HG03097 (cell line): Measurements from ENCODE around the gene CALCOCO1.
"Not testable (repeated sequence)": the region's sequence is repeated elsewhere in the genome, so short reads cannot be mapped to it uniquely, and the experiment has no call there.

Experiments
- ATAC-seq: cut with Tn5 transposase; IDR thresholded peaks from one replicate; pipeline ENCODE4 v1.9.1; 2021; ENCODE audit not compliant: unreplicated experiment, low FRiP score

CALCOCO1 gene

GRCh38 chr12:53699678-53700025 lies 27.6 kb downstream of the CALCOCO1 start:
- no peak for ATAC-seq

GRCh38 chr12:53698948-53699677 lies 28.1 kb downstream of the CALCOCO1 start:
- ATAC-seq = no peak

DNA sequence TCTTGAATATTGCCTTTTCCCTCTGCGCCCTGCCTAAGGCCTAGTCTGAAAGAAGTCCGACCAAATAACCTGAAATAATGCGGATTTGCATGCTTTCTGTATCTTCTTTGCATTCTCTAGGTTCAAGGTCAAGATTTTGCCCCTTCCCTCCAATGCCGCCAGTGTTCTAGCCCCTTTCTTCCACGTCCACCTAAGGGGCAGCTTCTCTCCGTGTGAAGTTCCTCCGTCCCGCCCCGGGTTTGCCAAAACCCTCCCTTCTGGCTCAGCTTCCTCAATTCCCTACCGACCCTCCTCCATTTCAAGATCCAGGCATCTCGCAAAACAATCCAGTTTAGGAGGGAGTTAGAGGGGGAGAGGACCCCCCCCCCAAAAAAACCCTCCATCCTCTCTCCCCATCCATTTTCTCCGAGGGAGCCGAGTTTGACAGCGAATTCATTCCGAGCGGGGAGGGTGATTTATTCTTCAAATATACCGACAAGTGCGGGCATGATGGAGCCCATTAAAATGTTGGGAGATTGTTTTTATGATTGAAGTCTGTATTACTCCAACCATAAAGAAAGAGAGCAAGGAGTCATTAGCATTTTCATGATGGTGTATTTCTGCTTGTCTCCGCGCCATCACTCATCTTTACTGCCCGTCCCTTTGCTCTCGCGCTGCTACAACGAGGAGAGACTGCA lies 30.5 kb downstream of the CALCOCO1 start:
- no peak for ATAC-seq

- no peak for ATAC-seq
Observed at GRCh38 chr12:53696285-53696654, 31.0 kb downstream of the CALCOCO1 start.

GRCh38 chr12:53695152-53696145 lies 31.8 kb downstream of the CALCOCO1 start:
- ATAC-seq = no peak

DNA sequence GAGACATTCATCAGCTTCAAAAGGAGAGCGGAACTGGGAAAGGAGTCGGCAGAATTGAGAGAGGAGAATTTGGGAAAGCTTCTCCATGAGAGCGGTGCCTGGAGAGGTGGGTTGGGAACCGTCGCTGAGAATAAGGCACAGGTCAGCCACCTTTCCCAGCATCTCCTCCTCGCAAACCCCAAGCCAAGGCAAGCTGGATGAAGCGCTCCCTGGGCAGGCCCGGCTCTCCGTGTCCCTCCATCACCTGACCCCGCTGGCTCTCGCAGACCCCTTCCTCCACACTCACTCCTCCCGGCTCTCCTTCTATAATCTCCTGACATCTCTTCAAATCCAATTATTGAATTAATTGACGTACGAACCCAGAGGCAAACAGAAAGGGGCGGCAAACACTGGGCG lies 32.5 kb downstream of the CALCOCO1 start:
- ATAC-seq = no peak

- no peak for ATAC-seq
Observed at GRCh38 chr12:53688134-53688533, 39.1 kb downstream of the CALCOCO1 start.

DNA sequence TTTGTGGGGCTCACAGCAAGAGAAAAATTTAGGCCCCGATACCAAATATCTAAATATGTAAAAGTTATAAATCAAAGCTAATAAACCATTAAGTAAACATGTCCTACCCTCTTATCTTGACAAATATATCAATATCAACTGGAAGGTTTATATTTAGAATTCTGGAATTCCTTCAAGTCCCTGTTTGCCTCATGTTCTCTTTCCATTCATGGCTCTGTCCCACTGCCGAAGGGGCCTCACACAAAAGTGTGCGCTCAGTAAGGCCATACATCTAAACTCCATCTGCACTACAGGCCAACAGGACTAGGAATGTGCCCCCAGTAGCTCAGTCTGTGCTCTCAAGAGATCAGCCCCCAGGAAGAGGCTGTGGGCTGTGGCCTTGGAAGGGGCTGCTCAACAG lies 40.8 kb downstream of the CALCOCO1 start:
- ATAC-seq = no peak

GRCh38 chr12:53684654-53685220 lies 42.5 kb downstream of the CALCOCO1 start:
- ATAC-seq = no peak

DNA sequence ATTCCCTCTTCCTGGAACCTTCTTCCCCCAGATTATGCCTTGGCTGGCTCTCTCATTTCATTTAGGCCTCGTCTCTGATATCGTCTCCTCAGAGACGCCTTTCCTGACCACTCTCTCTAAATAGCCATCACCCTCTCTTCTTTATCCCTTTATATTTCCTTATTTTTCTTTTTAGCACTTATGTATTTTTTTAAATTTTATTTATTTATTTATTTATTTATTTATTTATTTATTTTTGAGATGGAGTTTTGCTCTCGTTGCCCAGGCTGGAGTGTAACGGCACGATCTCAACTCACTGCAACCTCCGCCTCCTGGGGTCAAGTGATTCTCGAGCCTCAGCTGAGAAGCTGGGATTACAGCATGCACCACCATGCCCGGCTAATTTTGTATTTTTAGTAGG lies 43.3 kb downstream of the CALCOCO1 start:
- ATAC-seq = no peak

GRCh38 chr12:53683494-53683893 lies 43.8 kb downstream of the CALCOCO1 start:
- ATAC-seq = no peak

- ATAC-seq = not testable (repeated sequence)
Observed at GRCh38 chr12:53680061-53680460, 47.2 kb downstream of the CALCOCO1 start.

DNA sequence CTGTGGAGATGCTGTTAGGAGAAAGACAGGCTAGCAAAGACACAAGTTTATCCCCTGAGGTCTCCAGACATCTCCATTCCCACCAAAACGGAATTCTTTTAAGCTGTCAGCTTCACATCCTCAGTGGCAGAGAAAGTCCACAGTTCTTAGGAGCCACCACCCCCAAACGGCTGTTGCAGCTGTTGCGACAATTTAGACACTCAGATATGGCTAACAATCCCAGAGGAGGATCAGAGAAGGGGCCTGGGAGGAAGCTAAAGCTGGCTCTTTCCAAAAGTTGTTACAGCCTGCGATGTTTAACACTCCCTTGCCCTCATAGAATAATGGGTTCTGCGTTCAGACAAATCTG lies 49.5 kb downstream of the CALCOCO1 start:
- ATAC-seq = no peak

GRCh38 chr12:53677016-53677799 lies 50.0 kb downstream of the CALCOCO1 start:
- ATAC-seq = no peak

DNA sequence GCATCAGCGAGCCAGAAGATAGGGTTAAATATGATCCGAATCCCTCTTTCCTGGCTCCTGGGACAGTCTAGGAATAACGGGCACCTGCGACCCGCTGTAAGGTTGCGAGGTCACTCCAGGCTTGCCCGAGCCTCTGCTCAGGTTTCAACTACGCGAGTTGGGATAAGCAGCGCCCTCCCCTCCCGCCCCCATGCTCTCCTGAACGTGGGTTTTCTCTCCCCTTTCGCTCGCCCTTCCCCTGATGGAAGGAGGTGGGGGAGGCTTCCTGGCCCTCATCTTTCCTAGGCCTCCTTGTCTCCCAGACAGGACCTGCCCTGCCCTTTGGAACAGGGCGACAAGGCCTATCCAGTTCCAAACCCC lies 50.6 kb downstream of the CALCOCO1 start:
- peak; percentile 3 for ATAC-seq

GRCh38 chr12:53675701-53676607 lies 51.3 kb downstream of the CALCOCO1 start, which contains the start of gene ATP5MC2:
ATP5MC2 (minus strand) TSS chr12:53676083; CDS start chr12:53672614, 3,469 bp downstream.
- peak; percentile 89 for ATAC-seq

DNA sequence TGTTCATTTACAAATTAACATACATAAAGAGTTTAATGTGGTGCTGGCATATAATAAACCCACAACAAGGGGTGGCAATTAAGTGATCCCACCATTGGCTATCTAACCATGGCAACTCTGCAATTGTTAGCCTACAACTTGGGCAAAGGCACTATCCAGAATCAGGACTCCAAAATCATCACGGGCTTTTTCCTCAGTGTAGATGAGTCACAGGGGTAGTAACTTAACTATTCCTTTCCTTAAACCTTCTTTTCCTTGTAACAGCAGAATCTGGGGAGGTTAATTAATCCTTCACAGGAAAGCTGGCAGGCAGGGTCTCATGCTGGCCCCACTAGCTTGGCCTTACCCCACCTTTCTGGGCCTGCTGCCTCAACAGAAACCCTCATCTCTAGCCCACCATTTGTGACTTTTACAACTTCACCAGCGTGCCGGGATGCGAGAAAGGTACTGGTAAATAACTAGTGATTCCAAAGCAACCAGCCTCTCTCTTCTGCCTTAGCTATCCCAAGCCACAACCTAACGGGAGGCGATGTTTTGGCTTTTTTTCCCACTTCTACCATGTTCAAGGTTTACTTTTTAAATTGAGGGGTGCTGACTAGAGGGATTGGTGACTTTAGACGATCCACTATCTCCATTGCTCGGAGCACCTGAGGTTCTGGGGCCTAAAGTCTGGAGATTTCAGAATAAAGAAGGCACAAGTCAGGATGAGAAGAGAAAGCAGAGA lies 52.1 kb downstream of the CALCOCO1 start:
- ATAC-seq = no peak

- no peak for ATAC-seq
Observed at GRCh38 chr12:53670971-53671370, 56.3 kb downstream of the CALCOCO1 start.
